Trophoblast cell (in vitro differentiated cells and primary cell): Measurements from ENCODE around the gene DAW1.

Source experiments
- DNase-seq, 2 donors: peaks; one replicate each; pipeline ENCODE4 v3.0.0-alpha.2; 2016
- H2AFZ ChIP-seq: 2 replicates; pipeline ENCODE4 v1.6.1; 2013; ENCODE audit warnings: low read length, moderate library complexity, mild to moderate bottlenecking; ENCODE audit not compliant: insufficient read depth, poor library complexity
- H2AK5ac ChIP-seq: 2 replicates; pipeline ENCODE4 v1.6.1; 2013; ENCODE audit warnings: mild to moderate bottlenecking, low read length
- H2BK120ac ChIP-seq: 2 replicates; pipeline ENCODE4 v1.6.1; 2013; ENCODE audit warnings: low read length, mild to moderate bottlenecking, moderate library complexity; ENCODE audit not compliant: insufficient read depth, poor library complexity
- H2BK12ac ChIP-seq: 2 replicates; pipeline ENCODE4 v1.6.1; 2013; ENCODE audit warnings: mild to moderate bottlenecking, low read length, moderate library complexity
- H2BK5ac ChIP-seq: 2 replicates; pipeline ENCODE4 v1.6.1; 2013; ENCODE audit warnings: low read length, low read depth, moderate library complexity, mild to moderate bottlenecking; ENCODE audit not compliant: poor library complexity
- H3K14ac ChIP-seq: 2 replicates; pipeline ENCODE4 v1.6.1; 2013; ENCODE audit warnings: mild to moderate bottlenecking, low read length
- H3K18ac ChIP-seq: 2 replicates; pipeline ENCODE4 v1.6.1; 2013; ENCODE audit warnings: mild to moderate bottlenecking, low read length
- H3K23ac ChIP-seq: 2 replicates; pipeline ENCODE4 v1.6.1; 2013; ENCODE audit warnings: low read length
- H3K27ac ChIP-seq: 2 replicates; pipeline ENCODE4 v1.5.1; 2013; ENCODE audit warnings: low read depth, mild to moderate bottlenecking, inconsistent platforms, low read length, moderate library complexity
- H3K27me3 ChIP-seq: 2 replicates; pipeline ENCODE4 v1.6.1; 2013; ENCODE audit warnings: inconsistent platforms, mild to moderate bottlenecking, low read length, moderate library complexity; ENCODE audit not compliant: insufficient read depth
- H3K36me3 ChIP-seq, 2 experiments: 1 replicate in 1 of 2; 2 replicates in 1 of 2; pipeline ENCODE4 v1.6.1; 2013; ENCODE audit warnings: low read length in 2 of 2, mild to moderate bottlenecking in 2 of 2, moderate library complexity in 1 of 2; ENCODE audit not compliant: insufficient read depth in 2 of 2, control insufficient read depth in 1 of 2
- H3K4ac ChIP-seq: 2 replicates; pipeline ENCODE4 v1.6.1; 2013; ENCODE audit warnings: low read depth, mild to moderate bottlenecking, low read length, moderate library complexity
- H3K4me1 ChIP-seq, 2 experiments: 1 replicate in 1 of 2; 2 replicates in 1 of 2; pipeline ENCODE4 v1.6.1; 2013; ENCODE audit warnings: low read length in 2 of 2, mild to moderate bottlenecking in 2 of 2, moderate library complexity in 1 of 2; ENCODE audit not compliant: insufficient read depth in 2 of 2, control insufficient read depth in 1 of 2
- H3K4me2 ChIP-seq: 2 replicates; pipeline ENCODE4 v1.6.1; 2013; ENCODE audit warnings: inconsistent platforms, mild to moderate bottlenecking, low read length, moderate library complexity
- H3K4me3 ChIP-seq: 2 replicates; pipeline ENCODE4 v1.5.1; 2013; ENCODE audit warnings: mild to moderate bottlenecking, low read depth, low read length, inconsistent platforms
- H3K79me1 ChIP-seq: one replicate; pipeline ENCODE4 v1.6.1; 2013; ENCODE audit warnings: low read length
- H3K79me2 ChIP-seq: 2 replicates; pipeline ENCODE4 v1.6.1; 2013; ENCODE audit warnings: low read length, mild to moderate bottlenecking; ENCODE audit not compliant: control insufficient read depth, insufficient read depth, poor library complexity
- H3K9ac ChIP-seq: 2 replicates; pipeline ENCODE4 v1.6.1; 2013; ENCODE audit warnings: mild to moderate bottlenecking, low read length
- H3K9me3 ChIP-seq: 2 replicates; pipeline ENCODE4 v1.6.1; 2013; ENCODE audit warnings: low read depth, mild to moderate bottlenecking, control low read depth, inconsistent platforms, low read length; ENCODE audit not compliant: insufficient read depth
- H4K12ac ChIP-seq: 2 replicates; pipeline ENCODE4 v1.6.1; 2013; ENCODE audit warnings: low read depth, mild to moderate bottlenecking, low read length, moderate library complexity
- H4K8ac ChIP-seq: 2 replicates; pipeline ENCODE4 v1.6.1; 2013; ENCODE audit warnings: low read depth, mild to moderate bottlenecking, low read length, moderate library complexity
- H4K91ac ChIP-seq: one replicate; pipeline ENCODE4 v1.6.1; 2013; ENCODE audit warnings: low read depth, mild to moderate bottlenecking, low read length, moderate library complexity
- WGBS: extraction: QIAGEN DNeasy Blood & Tissue Kit; methylation state at CpG from one replicate; pipeline ENCODE4 v1.1.7; 2013; ENCODE audit warnings: missing lambda C conversion rate; ENCODE audit not compliant: insufficient read length, insufficient coverage; ENCODE audit errors: extremely low coverage; 5-methylcytosine and 5-hydroxymethylcytosine counted together

DAW1 gene

GRCh38 chr2:227881866-227882517 lies 10.6 kb downstream of the DAW1 start:
- no peaks in the 10 kb centered on the region for H3K36me3 ChIP-seq
- WGBS: no CpG with 5 or more reads among the region's 4 CpGs
- no peak overlapping the region for H3K4me2 ChIP-seq
- H3K9ac ChIP-seq: no peak overlapping the region
- no peak overlapping the region for H2AK5ac ChIP-seq
- H3K23ac ChIP-seq: no peak overlapping the region
- H3K79me2 ChIP-seq: no peaks in the 10 kb centered on the region
- no peak overlapping the region for H3K4me3 ChIP-seq
- no peaks in the 10 kb centered on the region for H3K27me3 ChIP-seq
- no peak overlapping the region for H3K18ac ChIP-seq
- H2BK12ac ChIP-seq: no peak overlapping the region
- H3K79me1 ChIP-seq: no peaks in the 10 kb centered on the region
- H2BK120ac ChIP-seq: no peak overlapping the region
- no peak overlapping the region for H3K4ac ChIP-seq
- no peak for DNase-seq
- H2AFZ ChIP-seq: no peak overlapping the region
- H4K12ac ChIP-seq: no peak overlapping the region
- no peak overlapping the region for H2BK5ac ChIP-seq
- no peak overlapping the region for H3K27ac ChIP-seq
- H3K9me3 ChIP-seq: no peaks in the 10 kb centered on the region
- no peaks in the 10 kb centered on the region for H3K4me1 ChIP-seq
- H4K8ac ChIP-seq: no peak overlapping the region
- no peak overlapping the region for H3K14ac ChIP-seq
- H4K91ac ChIP-seq: no peak overlapping the region

GRCh38 chr2:227884511-227884947 lies 13.1 kb downstream of the DAW1 start:
- peak overlapping the region; percentile 52 for H4K8ac ChIP-seq
- no peak overlapping the region for H3K27ac ChIP-seq
- H3K79me2 ChIP-seq: no peaks in the 10 kb centered on the region
- H4K91ac ChIP-seq: no peak overlapping the region
- H3K4me3 ChIP-seq: no peak overlapping the region
- no CpG with 5 or more reads among the region's 6 CpGs for WGBS
- no peak overlapping the region for H3K9ac ChIP-seq
- H3K79me1 ChIP-seq: no peaks in the 10 kb centered on the region
- H3K4me2 ChIP-seq: no peak overlapping the region
- no peaks in the 10 kb centered on the region for H3K36me3 ChIP-seq
- H4K12ac ChIP-seq: no peak overlapping the region
- H3K4ac ChIP-seq: no peak overlapping the region
- H3K23ac ChIP-seq: no peak overlapping the region
- H3K27me3 ChIP-seq: no peaks in the 10 kb centered on the region
- H2BK5ac ChIP-seq: no peak overlapping the region
- DNase-seq: peak; percentile 78 to 91
- no peaks in the 10 kb centered on the region for H3K4me1 ChIP-seq
- no peak overlapping the region for H2AFZ ChIP-seq
- H3K18ac ChIP-seq: no peak overlapping the region
- H3K9me3 ChIP-seq: no peaks in the 10 kb centered on the region
- no peak overlapping the region for H2BK12ac ChIP-seq
- no peak overlapping the region for H3K14ac ChIP-seq
- H2AK5ac ChIP-seq: no peak overlapping the region
- no peak overlapping the region for H2BK120ac ChIP-seq

GRCh38 chr2:227886149-227886548 lies 14.7 kb downstream of the DAW1 start:
- H4K12ac ChIP-seq: no peak overlapping the region
- no peaks in the 10 kb centered on the region for H3K79me2 ChIP-seq
- H3K18ac ChIP-seq: no peak overlapping the region
- H3K4me1 ChIP-seq: no peaks in the 10 kb centered on the region
- no peak overlapping the region for H3K23ac ChIP-seq
- no peak overlapping the region for H4K91ac ChIP-seq
- no peak overlapping the region for H4K8ac ChIP-seq
- no peak overlapping the region for H2BK5ac ChIP-seq
- H3K27ac ChIP-seq: no peak overlapping the region
- no peak overlapping the region for H3K4me2 ChIP-seq
- H2AK5ac ChIP-seq: no peak overlapping the region
- DNase-seq: no peak
- no peak overlapping the region for H3K4me3 ChIP-seq
- no peak overlapping the region for H2BK120ac ChIP-seq
- no peak overlapping the region for H3K9ac ChIP-seq
- H3K36me3 ChIP-seq: no peaks in the 10 kb centered on the region
- no peak overlapping the region for H3K14ac ChIP-seq
- no CpG with 5 or more reads among the region's 4 CpGs for WGBS
- no peaks in the 10 kb centered on the region for H3K79me1 ChIP-seq
- H2AFZ ChIP-seq: no peak overlapping the region
- H3K9me3 ChIP-seq: no peaks in the 10 kb centered on the region
- no peak overlapping the region for H3K4ac ChIP-seq
- no peak overlapping the region for H2BK12ac ChIP-seq
- H3K27me3 ChIP-seq: no peaks in the 10 kb centered on the region

- Histone ChIP-seq H3K4me3 (no peak overlapping the region), H4K8ac (no peak overlapping the region), H2AK5ac (no peak overlapping the region), H3K36me3 (no peaks in the 10 kb centered on the region), H3K79me2 (no peaks in the 10 kb centered on the region), H3K27me3 (no peaks in the 10 kb centered on the region), H3K4me1 (no peaks in the 10 kb centered on the region), H4K91ac (no peak overlapping the region), H3K9ac (no peak overlapping the region), H3K18ac (no peak overlapping the region), H3K79me1 (no peaks in the 10 kb centered on the region), H3K4ac (no peak overlapping the region), H2BK12ac (no peak overlapping the region), H2BK120ac (no peak overlapping the region), H4K12ac (no peak overlapping the region), H2BK5ac (no peak overlapping the region), H3K23ac (no peak overlapping the region), H3K27ac (no peak overlapping the region), H3K14ac (no peak overlapping the region), H2AFZ (peak overlapping the region; percentile 56), H3K9me3 (no peaks in the 10 kb centered on the region), H3K4me2 (no peak overlapping the region)
- no peak for DNase-seq
- WGBS: no CpG with 5 or more reads among the region's 5 CpGs
These were observed 16.9 kb downstream of the DAW1 start for GRCh38 chr2:227888289-227888688.
